Transverse colon (tissue), 4 donors: ENCODE data around the gene PPP6R3. TPM values are rescaled to one million over a fixed set of nuclear protein-coding genes. Genes with fewer than 3 reads are reported as not detected.

Source experiments
- DNase-seq: peaks from one replicate; pipeline ENCODE4 v3.0.0-alpha.2; 2019
- H3K27ac ChIP-seq, 4 donors: fragments of 200-600 bp; sonication (generic); 2 replicates each; pipeline ENCODE4 v1.5.1; 2016 to 2018; ENCODE audit warnings: inconsistent platforms in 4 of 4
- H3K27me3 ChIP-seq: fragments of 200-600 bp; sonication (generic); 2 replicates; pipeline ENCODE4 v1.5.1; 2017; ENCODE audit warnings: inconsistent platforms
- H3K36me3 ChIP-seq, 4 donors: fragments of 200-600 bp; sonication (generic); 2 replicates each; pipeline ENCODE4 v1.5.1; 2017 to 2019; ENCODE audit warnings: inconsistent platforms in 4 of 4
- H3K4me1 ChIP-seq, 4 donors: fragments of 200-600 bp; sonication (generic); 2 replicates each; pipeline ENCODE4 v1.5.1; 2017 to 2020; ENCODE audit warnings: inconsistent platforms in 4 of 4
- H3K4me3 ChIP-seq, 4 donors: fragments of 200-600 bp; sonication (generic); 1 replicate in 1 of 4; 2 replicates in 3 of 4; pipeline versions ENCODE4 v1.5.1 to v1.6.1; 2017 to 2019; ENCODE audit warnings: inconsistent platforms in 4 of 4
- H3K9me3 ChIP-seq, 2 donors: fragments of 200-600 bp; sonication (generic); 2 replicates each; pipeline ENCODE4 v1.5.1; 2017 to 2019; ENCODE audit warnings: inconsistent platforms in 2 of 2
- CTCF ChIP-seq, 5 experiments: fragments of 200-600 bp in 3 of 5; fragments of 450-650 bp in 2 of 5; sonication (generic) in 3 of 5; IDR thresholded peaks; 1 replicate in 2 of 5; 2 replicates in 3 of 5; pipeline ENCODE4 v1.5.1; 2016 to 2017; ENCODE audit warnings: antibody characterized with exemption in 5 of 5, inconsistent platforms in 3 of 5, mild to moderate bottlenecking in 2 of 5, moderate library complexity in 1 of 5
- EP300 ChIP-seq: sonication (generic); formaldehyde crosslinking; IDR thresholded peaks from one replicate; pipeline ENCODE4 v1.6.1; 2017; ENCODE audit warnings: antibody characterized with exemption, low read depth
- POLR2A ChIP-seq: fragments of 450-650 bp; IDR thresholded peaks from one replicate; pipeline ENCODE4 v1.6.1; 2016; ENCODE audit warnings: antibody characterized with exemption, mild to moderate bottlenecking, moderate library complexity
- POLR2AphosphoS5 ChIP-seq, 3 donors: sonication (generic); formaldehyde crosslinking; IDR thresholded peaks; one replicate each; pipeline ENCODE4 v1.6.1; 2016; ENCODE audit warnings: antibody characterized with exemption in 3 of 3
- WGBS, 2 donors: methylation state at CpG; one replicate each; pipeline ENCODE4 v1.1.5; 2018; ENCODE audit warnings: low coverage in 1 of 2; 5-methylcytosine and 5-hydroxymethylcytosine counted together
- in situ Hi-C, 4 donors: fragments of 200-750 bp; cut with MboI; loops; one replicate each; pipeline versions ENCODE4 v1.15.0 to v1.15.1; 2017; ENCODE audit warnings: low sequenced_read_pairs in 3 of 4, low pct_ligation_motif_present in 1 of 4, low pct_unique_long_range_greater_than_20kb in 1 of 4
- intact Hi-C: fragments of 100-400 bp; cut with DNase I; formaldehyde crosslinking; loops from one replicate; pipeline ENCODE4 v1.15.1; 2023; ENCODE audit warnings: low total_unique reads
- total RNA-seq, 4 donors: library from RNA; depleted of rRNA; stranded (reverse); fragments of >200 nt; gene quantifications; one replicate each; pipeline ENCODE4 v1.1.0, GENCODE V29; 2016

The PPP6R3 gene
- total RNA-seq, 4 donors from 2014 or later, result 89.8 to 158 (median 117) TPM

- no peak overlapping the region for H3K4me3 ChIP-seq
- H3K27ac ChIP-seq, result no peak overlapping the region
- H3K36me3 ChIP-seq, result peaks cover 0 to 33% (median 16%) of the 10 kb centered on the region in 4 donors
- 95% methylated on average over 4 to 19 of the region's 21 CpGs for WGBS, 2 donors
- peaks cover 0 to 5% (median 2%) of the 10 kb centered on the region in 4 donors for H3K4me1 ChIP-seq
- H3K27me3 ChIP-seq, result no peaks in the 10 kb centered on the region
- in situ Hi-C loops, result no loop called here
- TF ChIP-seq EP300 (no peak), POLR2A (no peak), POLR2AphosphoS5 (IDR thresholded peaks at IDR 0.05) (no peak), CTCF (IDR thresholded peaks at IDR 0.05) (no peak)
- DNase-seq, result no peak
- intact Hi-C loops, result no loop called here
- H3K9me3 ChIP-seq, result no peaks in the 10 kb centered on the region
Measured at GRCh38 chr11:68425866-68426380, 34.6 kb upstream of the PPP6R3 start.

- intact Hi-C loops, result no loop called here
- Histone ChIP-seq H3K27me3 (no peaks in the 10 kb centered on the region), H3K4me3 (no peak overlapping the region), H3K9me3 (no peaks in the 10 kb centered on the region), H3K36me3 (peaks cover 0 to 32% (median 11%) of the 10 kb centered on the region in 4 donors), H3K4me1 (peaks cover 0 to 5% (median 2%) of the 10 kb centered on the region in 4 donors), H3K27ac (peak overlapping the region in 2 of 4 donors; percentile 61 to 74)
- in situ Hi-C loops, result no loop called here
- DNase-seq, result no peak
- WGBS, 2 donors, result 94 to 100% methylated on average over 2 to 3 of the region's 3 CpGs
- no peak for TF ChIP-seq EP300
Measured at GRCh38 chr11:68429661-68430060, 30.9 kb upstream of the PPP6R3 start.

- no peak for DNase-seq
- intact Hi-C loops, result no loop called here
- Histone ChIP-seq H3K36me3 (peaks cover 0 to 28% (median 11%) of the 10 kb centered on the region in 4 donors), H3K27ac (peak overlapping the region; percentile 54 to 74 (median 62)), H3K9me3 (no peaks in the 10 kb centered on the region), H3K4me3 (no peak overlapping the region), H3K4me1 (peaks cover 0 to 5% (median 2%) of the 10 kb centered on the region in 4 donors), H3K27me3 (no peaks in the 10 kb centered on the region)
- 60 to 83% methylated on average over 2 to 5 of the region's 5 CpGs for WGBS, 2 donors
- in situ Hi-C loops, result no loop called here
- no peak for TF ChIP-seq EP300
- TF ChIP-seq POLR2A, result no peak
Measured at GRCh38 chr11:68430384-68430783, 30.2 kb upstream of the PPP6R3 start.

GRCh38 chr11:68430801-68431200 lies 29.8 kb upstream of the PPP6R3 start:
- Histone ChIP-seq H3K27ac (peak overlapping the region; percentile 54 to 74 (median 62)), H3K4me1 (peaks cover 0 to 5% (median 2%) of the 10 kb centered on the region in 4 donors), H3K36me3 (peaks cover 0 to 25% (median 11%) of the 10 kb centered on the region in 4 donors), H3K27me3 (no peaks in the 10 kb centered on the region), H3K4me3 (no peak overlapping the region), H3K9me3 (no peaks in the 10 kb centered on the region)
- peak; percentile 73 for DNase-seq
- WGBS, 2 donors, result 66% methylated on average over 3 of the region's 3 CpGs; no CpG with 5 or more reads in 1 of the 2 donors
- TF ChIP-seq POLR2AphosphoS5 (IDR thresholded peaks at IDR 0.05) (peak; percentile 75 to 88 (median 82)), POLR2A (peak; percentile 16), EP300 (peak; percentile 20), CTCF (IDR thresholded peaks at IDR 0.05) (no peak)
- intact Hi-C loops, result no loop called here
- in situ Hi-C loops, result no loop called here

- Histone ChIP-seq H3K36me3 (peaks cover 0 to 16% (median 7%) of the 10 kb centered on the region in 4 donors), H3K4me3 (no peak overlapping the region), H3K27ac (no peak overlapping the region), H3K9me3 (no peaks in the 10 kb centered on the region), H3K27me3 (no peaks in the 10 kb centered on the region), H3K4me1 (peaks cover 0 to 5% (median 2%) of the 10 kb centered on the region in 4 donors)
- no peak for DNase-seq
- 89% methylated on average over 21 of the region's 24 CpGs; no CpG with 5 or more reads in 1 of the 2 donors for WGBS, 2 donors
- no peak for TF ChIP-seq EP300
- intact Hi-C loops (no loop called here), in situ Hi-C loops (no loop called here)
Measured at GRCh38 chr11:68431984-68432645, 28.4 kb upstream of the PPP6R3 start.
